HL-60 (cell line): ENCODE results near the gene CRMP1.

Experiments
- DNase-seq, 2 experiments: peaks; one replicate each; pipeline ENCODE4 v3.0.0-alpha.2; 2010 to 2020; ENCODE audit warnings: low read depth in 1 of 2, low spot score in 1 of 2
- H3K27ac ChIP-seq: fragments of 250-450 bp; sonication (Bioruptor Pico); replicated peaks from 2 replicates; pipeline ENCODE4 v1.5.1; 2020; ENCODE audit warnings: mild to moderate bottlenecking, moderate library complexity
- H3K27me3 ChIP-seq: fragments of 250-450 bp; sonication (Bioruptor Pico); 2 replicates; pipeline ENCODE4 v1.5.1; 2021; ENCODE audit warnings: mild to moderate bottlenecking, moderate library complexity; ENCODE audit not compliant: insufficient read depth, poor library complexity, severe bottlenecking
- H3K4me3 ChIP-seq: replicated peaks from 2 replicates; pipeline ENCODE4 v1.5.1; 2011; ENCODE audit warnings: mild to moderate bottlenecking, control low read depth, low read length; ENCODE audit not compliant: insufficient read depth
- GABPA ChIP-seq: IDR thresholded peaks from 2 replicates; pipeline ENCODE4 v1.6.1; 2012; ENCODE audit warnings: low read depth
- POLR2AphosphoS5 ChIP-seq: IDR thresholded peaks from 2 replicates; pipeline ENCODE4 v1.6.1; 2012; ENCODE audit warnings: low read depth
- SPI1 ChIP-seq: IDR thresholded peaks from 2 replicates; pipeline ENCODE4 v1.6.1; 2012; ENCODE audit warnings: low read depth, mild to moderate bottlenecking, borderline replicate concordance
- long read RNA-seq: library from polyadenylated mRNA; unstranded; transcript quantifications from one replicate; pipeline ENCODE4 v2.0.0, GENCODE V29; 2020
- TF ChIP-seq, protein P1 (sequence below): IDR thresholded peaks from one replicate; pipeline ENCODE4 v1.5.1; 2011; ENCODE audit warnings: low read length, control low read depth, inconsistent platforms; ENCODE audit not compliant: insufficient read depth
- TF ChIP-seq, protein P2 (sequence below): IDR thresholded peaks from 2 replicates; pipeline ENCODE4 v1.6.1; 2012; ENCODE audit warnings: low read depth; ENCODE audit not compliant: insufficient replicate concordance

Gene CRMP1
- long read RNA-seq, result 0 reads

DNA sequence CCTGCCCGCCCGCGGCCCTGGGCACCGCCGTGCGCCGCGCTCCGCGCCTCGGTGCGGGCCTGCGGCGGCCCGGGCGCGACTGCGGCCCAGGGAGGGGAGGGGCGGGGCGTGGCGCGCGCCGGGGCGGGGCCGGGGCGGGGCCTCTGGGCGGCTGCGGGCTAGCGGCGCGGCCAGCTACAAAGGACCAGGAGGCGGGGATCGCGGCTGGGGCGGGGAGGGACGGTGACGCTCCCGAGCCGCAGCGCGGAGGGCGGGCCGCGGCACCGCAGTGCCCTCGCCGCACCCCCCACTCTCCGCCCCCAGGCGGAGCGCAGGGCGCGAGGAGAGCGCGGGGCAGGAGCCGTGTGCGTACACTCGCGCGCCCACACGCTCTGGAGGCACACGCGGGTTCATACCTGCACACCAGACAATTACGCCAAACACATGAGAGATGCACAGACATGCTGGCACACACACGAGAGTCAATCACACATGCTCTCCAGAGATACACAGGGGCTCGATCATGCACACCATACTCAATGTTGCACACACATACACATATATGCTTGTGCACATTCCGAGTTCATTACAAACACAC is at the start of gene CRMP1:
Gene CRMP1, minus strand, starts transcription at position 83 of the 577 bp plus-strand sequence. CDS start 117 bp downstream, outside the sequence.
- no peak within 1 kb of the TSS for H3K27ac ChIP-seq
- TF ChIP-seq, protein P1, sequence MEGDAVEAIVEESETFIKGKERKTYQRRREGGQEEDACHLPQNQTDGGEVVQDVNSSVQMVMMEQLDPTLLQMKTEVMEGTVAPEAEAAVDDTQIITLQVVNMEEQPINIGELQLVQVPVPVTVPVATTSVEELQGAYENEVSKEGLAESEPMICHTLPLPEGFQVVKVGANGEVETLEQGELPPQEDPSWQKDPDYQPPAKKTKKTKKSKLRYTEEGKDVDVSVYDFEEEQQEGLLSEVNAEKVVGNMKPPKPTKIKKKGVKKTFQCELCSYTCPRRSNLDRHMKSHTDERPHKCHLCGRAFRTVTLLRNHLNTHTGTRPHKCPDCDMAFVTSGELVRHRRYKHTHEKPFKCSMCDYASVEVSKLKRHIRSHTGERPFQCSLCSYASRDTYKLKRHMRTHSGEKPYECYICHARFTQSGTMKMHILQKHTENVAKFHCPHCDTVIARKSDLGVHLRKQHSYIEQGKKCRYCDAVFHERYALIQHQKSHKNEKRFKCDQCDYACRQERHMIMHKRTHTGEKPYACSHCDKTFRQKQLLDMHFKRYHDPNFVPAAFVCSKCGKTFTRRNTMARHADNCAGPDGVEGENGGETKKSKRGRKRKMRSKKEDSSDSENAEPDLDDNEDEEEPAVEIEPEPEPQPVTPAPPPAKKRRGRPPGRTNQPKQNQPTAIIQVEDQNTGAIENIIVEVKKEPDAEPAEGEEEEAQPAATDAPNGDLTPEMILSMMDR, result no peak
- TF ChIP-seq GABPA, result no peak
- TF ChIP-seq POLR2AphosphoS5, result no peak
- TF ChIP-seq SPI1, result no peak
- TF ChIP-seq, protein P2, sequence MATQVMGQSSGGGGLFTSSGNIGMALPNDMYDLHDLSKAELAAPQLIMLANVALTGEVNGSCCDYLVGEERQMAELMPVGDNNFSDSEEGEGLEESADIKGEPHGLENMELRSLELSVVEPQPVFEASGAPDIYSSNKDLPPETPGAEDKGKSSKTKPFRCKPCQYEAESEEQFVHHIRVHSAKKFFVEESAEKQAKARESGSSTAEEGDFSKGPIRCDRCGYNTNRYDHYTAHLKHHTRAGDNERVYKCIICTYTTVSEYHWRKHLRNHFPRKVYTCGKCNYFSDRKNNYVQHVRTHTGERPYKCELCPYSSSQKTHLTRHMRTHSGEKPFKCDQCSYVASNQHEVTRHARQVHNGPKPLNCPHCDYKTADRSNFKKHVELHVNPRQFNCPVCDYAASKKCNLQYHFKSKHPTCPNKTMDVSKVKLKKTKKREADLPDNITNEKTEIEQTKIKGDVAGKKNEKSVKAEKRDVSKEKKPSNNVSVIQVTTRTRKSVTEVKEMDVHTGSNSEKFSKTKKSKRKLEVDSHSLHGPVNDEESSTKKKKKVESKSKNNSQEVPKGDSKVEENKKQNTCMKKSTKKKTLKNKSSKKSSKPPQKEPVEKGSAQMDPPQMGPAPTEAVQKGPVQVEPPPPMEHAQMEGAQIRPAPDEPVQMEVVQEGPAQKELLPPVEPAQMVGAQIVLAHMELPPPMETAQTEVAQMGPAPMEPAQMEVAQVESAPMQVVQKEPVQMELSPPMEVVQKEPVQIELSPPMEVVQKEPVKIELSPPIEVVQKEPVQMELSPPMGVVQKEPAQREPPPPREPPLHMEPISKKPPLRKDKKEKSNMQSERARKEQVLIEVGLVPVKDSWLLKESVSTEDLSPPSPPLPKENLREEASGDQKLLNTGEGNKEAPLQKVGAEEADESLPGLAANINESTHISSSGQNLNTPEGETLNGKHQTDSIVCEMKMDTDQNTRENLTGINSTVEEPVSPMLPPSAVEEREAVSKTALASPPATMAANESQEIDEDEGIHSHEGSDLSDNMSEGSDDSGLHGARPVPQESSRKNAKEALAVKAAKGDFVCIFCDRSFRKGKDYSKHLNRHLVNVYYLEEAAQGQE, result no peak
- no peak for DNase-seq
- peaks cover 16% of the 10 kb centered on the region for H3K27me3 ChIP-seq
- no peak within 1 kb of the TSS for H3K4me3 ChIP-seq

DNA sequence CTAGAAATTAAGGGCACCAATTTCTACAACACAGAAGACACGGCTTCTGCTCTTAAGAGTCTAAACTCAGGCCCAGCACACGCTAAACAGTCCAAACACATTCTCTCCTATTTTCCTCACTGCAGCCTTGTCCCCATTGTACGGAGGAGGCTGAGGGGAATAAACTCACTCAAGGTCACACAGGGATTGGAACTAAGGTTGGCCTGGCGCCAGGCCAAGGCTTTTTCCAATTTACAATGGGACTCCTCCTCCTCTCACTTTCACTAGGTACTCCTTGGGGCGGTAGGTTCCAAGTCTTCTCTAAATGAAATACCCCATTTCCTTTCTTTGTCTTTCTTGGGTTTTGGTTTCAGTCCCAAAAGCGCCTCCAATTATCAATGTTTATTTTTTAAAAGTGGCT is 48.7 kb upstream of the CRMP1 start:
- TF ChIP-seq GABPA (no peak), SPI1 (no peak), POLR2AphosphoS5 (no peak)
- TF ChIP-seq, protein P1, result no peak
- TF ChIP-seq, protein P2, result no peak
- no peak overlapping the region for H3K27ac ChIP-seq
- H3K27me3 ChIP-seq, result no peaks in the 10 kb centered on the region
- H3K4me3 ChIP-seq, result no peak overlapping the region
- no peak for DNase-seq

DNA sequence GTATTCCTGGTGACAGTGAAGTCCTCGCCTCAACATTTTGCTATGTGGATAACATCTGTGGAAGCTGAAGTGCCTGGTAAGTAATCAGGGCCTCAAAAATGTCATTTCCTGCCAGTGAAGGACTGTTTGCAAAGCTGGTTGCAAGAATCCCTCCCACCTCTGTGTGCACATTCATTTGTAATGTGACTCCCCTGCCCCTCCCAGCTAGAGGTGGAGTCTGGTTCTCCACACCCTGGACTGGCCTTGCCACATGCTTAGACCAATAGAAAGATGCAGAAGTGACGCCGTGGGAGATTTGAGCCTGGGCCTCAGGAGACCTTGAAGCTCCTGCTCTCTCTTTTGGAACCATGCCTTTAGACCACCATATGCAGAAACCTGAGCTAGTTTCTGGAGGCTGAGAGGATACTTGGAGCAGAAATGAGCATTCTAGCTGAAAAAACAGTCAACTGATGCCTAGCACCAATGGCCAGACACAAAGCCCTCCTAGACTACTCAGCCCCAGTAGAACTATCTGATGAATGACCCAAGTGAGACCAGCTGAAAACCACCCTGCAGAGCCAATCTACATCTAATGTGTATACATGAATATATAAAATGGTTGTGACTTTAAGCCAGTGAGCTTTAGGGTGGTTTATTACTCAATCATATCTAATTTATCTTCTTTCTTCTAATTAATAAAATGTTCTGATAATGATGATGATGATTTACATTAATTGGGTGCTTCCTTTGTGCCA is 47.8 kb upstream of the CRMP1 start:
- TF ChIP-seq, protein P1, result no peak
- no peak for TF ChIP-seq SPI1
- Histone ChIP-seq H3K27ac (no peak overlapping the region), H3K4me3 (no peak overlapping the region), H3K27me3 (no peaks in the 10 kb centered on the region)
- no peak for DNase-seq
